NCI-H1436 (cell line): ENCODE results near the gene CRABP2.

Experiments
- DNase-seq: peaks from one replicate; lab custom pipeline; 2025; lab: John Stamatoyannopoulos, UW

Gene CRABP2

GRCh38 chr1:156654700-156655099 lies 50.7 kb downstream of the CRABP2 start:
- DNase-seq = no peak

DNA sequence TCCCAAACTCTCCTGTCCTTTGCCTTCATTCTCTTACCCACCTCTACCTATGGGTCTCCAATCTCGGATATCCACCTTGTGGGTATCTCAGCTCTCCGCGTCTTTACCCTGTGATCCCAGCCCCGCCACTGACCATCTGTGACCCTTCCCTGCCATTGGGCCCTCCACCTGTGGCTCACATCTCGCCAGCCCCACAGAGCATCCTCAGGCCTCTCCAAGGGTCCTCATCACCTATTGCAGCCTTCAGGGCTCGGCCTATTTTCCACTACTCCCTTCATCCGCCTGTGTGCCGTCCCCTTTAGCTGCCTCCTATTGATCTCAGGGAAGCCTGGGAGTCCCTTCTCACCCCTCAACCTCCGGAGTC lies 52.4 kb downstream of the CRABP2 start:
- DNase-seq = no peak

- no peak for DNase-seq
These were observed 53.0 kb downstream of the CRABP2 start for GRCh38 chr1:156652131-156652991.
